Measurements from ENCODE around the gene UBE2E2.

Gene UBE2E2

GRCh38 chr3:23549148-23549910, 346.2 kb downstream of the UBE2E2 start:
- DNase-seq = no peak

GRCh38 chr3:23550402-23550801, 347.3 kb downstream of the UBE2E2 start:
- no peak for DNase-seq

GRCh38 chr3:23552506-23552905, 349.4 kb downstream of the UBE2E2 start:
- no peak for DNase-seq

- no peak for DNase-seq
Observed at GRCh38 chr3:23553353-23553752, 350.2 kb downstream of the UBE2E2 start.

- DNase-seq = no peak
Observed at GRCh38 chr3:23565041-23565775, 362.1 kb downstream of the UBE2E2 start.

- no peak for DNase-seq
Observed at GRCh38 chr3:23566499-23566898, 363.4 kb downstream of the UBE2E2 start.

- no peak for DNase-seq
Observed at GRCh38 chr3:23567917-23568316, 364.8 kb downstream of the UBE2E2 start.

- no peak for DNase-seq
Observed at GRCh38 chr3:23573827-23574226, 370.7 kb downstream of the UBE2E2 start.

GRCh38 chr3:23574822-23575315, 371.7 kb downstream of the UBE2E2 start:
- no peak for DNase-seq

GRCh38 chr3:23575697-23576096, 372.6 kb downstream of the UBE2E2 start:
- no peak for DNase-seq

GRCh38 chr3:23576379-23576959, 373.3 kb downstream of the UBE2E2 start:
- DNase-seq = no peak

- no peak for DNase-seq
Observed at GRCh38 chr3:23580096-23580713, 377.1 kb downstream of the UBE2E2 start.

GRCh38 chr3:23583980-23584740, 381.0 kb downstream of the UBE2E2 start:
- DNase-seq = no peak

- no peak for DNase-seq
Observed at GRCh38 chr3:23587513-23587912, 384.4 kb downstream of the UBE2E2 start.

- no peak for DNase-seq
Observed at GRCh38 chr3:23588547-23588946, 385.4 kb downstream of the UBE2E2 start.

- no peak for DNase-seq
Observed at GRCh38 chr3:23589602-23590001, 386.5 kb downstream of the UBE2E2 start.

- no peak for DNase-seq
Observed at GRCh38 chr3:23590424-23591273, 387.5 kb downstream of the UBE2E2 start.

- DNase-seq = no peak
Observed at GRCh38 chr3:23591374-23591773, 388.2 kb downstream of the UBE2E2 start.

GRCh38 chr3:23592961-23593931, 390.1 kb downstream of the UBE2E2 start:
- no peak for DNase-seq

- no peak for DNase-seq
Observed at GRCh38 chr3:23594066-23594465, 390.9 kb downstream of the UBE2E2 start.
